ENCODE measurements around the gene BASP1.

BASP1 gene

DNA sequence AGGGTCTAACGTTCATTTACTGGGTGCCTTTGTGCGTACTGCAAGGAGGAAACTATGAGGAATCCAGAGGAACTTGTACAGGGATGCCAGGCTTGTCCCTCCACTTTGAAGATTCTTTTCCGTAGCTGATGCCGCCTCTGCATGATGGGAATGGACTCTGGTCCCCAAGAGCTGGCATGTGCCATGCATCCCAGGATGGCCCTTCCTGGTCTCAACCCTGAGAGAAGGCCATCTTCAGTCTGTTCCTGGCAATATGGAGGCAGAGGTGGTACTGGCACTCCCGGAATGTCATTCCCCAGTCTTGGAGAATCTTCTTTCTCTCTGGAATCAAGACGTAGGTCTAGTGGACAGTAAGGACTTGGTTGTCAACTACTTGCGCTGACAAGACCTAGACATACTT is 61.5 kb downstream of the BASP1 start:
- ChIA-PET POLR2A (no interaction called here), CTCF (interaction anchor here (1.1 kb wide), 2 partner anchors 13 to 63 kb away, joined by 3 to 4 read pairs; no protein-coding TSS in a partner anchor)
- H3K4me3 ChIP-seq (ENCODE audit: low read depth, low read length): no peak overlapping the region
- TF ChIP-seq ZXDB (tag by site-specific recombination; IDR thresholded peaks at IDR 0.05) (no peak), IKZF3 (tag by site-specific recombination; IDR thresholded peaks at IDR 0.05) (no peak), ZNF121 (tag by site-specific recombination; IDR thresholded peaks at IDR 0.05) (no peak), ZBTB8A (tag by site-specific recombination; IDR thresholded peaks at IDR 0.05) (no peak), BCL11A (tag by site-specific recombination; IDR thresholded peaks at IDR 0.05; ENCODE audit: low read depth) (no peak), ZNF132 (tag by site-specific recombination; IDR thresholded peaks at IDR 0.05; ENCODE audit: borderline replicate concordance) (no peak), ZNF501 (tag by site-specific recombination; IDR thresholded peaks at IDR 0.05) (no peak), ZNF623 (tag by site-specific recombination; IDR thresholded peaks at IDR 0.05) (no peak), ZNF248 (tag by site-specific recombination; IDR thresholded peaks at IDR 0.05) (no peak), ZNF211 (tag by site-specific recombination; IDR thresholded peaks at IDR 0.05; ENCODE audit: low read depth) (no peak)
- TF ChIP-seq, protein P1, sequence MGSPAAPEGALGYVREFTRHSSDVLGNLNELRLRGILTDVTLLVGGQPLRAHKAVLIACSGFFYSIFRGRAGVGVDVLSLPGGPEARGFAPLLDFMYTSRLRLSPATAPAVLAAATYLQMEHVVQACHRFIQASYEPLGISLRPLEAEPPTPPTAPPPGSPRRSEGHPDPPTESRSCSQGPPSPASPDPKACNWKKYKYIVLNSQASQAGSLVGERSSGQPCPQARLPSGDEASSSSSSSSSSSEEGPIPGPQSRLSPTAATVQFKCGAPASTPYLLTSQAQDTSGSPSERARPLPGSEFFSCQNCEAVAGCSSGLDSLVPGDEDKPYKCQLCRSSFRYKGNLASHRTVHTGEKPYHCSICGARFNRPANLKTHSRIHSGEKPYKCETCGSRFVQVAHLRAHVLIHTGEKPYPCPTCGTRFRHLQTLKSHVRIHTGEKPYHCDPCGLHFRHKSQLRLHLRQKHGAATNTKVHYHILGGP (tag by site-specific recombination; IDR thresholded peaks at IDR 0.05): no peak
- TF ChIP-seq, protein P2, sequence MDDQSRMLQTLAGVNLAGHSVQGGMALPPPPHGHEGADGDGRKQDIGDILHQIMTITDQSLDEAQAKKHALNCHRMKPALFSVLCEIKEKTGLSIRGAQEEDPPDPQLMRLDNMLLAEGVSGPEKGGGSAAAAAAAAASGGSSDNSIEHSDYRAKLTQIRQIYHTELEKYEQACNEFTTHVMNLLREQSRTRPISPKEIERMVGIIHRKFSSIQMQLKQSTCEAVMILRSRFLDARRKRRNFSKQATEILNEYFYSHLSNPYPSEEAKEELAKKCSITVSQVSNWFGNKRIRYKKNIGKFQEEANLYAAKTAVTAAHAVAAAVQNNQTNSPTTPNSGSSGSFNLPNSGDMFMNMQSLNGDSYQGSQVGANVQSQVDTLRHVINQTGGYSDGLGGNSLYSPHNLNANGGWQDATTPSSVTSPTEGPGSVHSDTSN (CRISPR knock-in tag; IDR thresholded peaks at IDR 0.05): no peak
- TF ChIP-seq, protein P3, sequence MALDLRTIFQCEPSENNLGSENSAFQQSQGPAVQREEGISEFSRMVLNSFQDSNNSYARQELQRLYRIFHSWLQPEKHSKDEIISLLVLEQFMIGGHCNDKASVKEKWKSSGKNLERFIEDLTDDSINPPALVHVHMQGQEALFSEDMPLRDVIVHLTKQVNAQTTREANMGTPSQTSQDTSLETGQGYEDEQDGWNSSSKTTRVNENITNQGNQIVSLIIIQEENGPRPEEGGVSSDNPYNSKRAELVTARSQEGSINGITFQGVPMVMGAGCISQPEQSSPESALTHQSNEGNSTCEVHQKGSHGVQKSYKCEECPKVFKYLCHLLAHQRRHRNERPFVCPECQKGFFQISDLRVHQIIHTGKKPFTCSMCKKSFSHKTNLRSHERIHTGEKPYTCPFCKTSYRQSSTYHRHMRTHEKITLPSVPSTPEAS (tag by site-specific recombination; IDR thresholded peaks at IDR 0.05): no peak
- H3K27ac ChIP-seq (ENCODE audit: extremely low read depth, low read depth, low read length): no peak overlapping the region
- peaks cover 29 to 33% of the 10 kb centered on the region in 2 experiments for H3K36me3 ChIP-seq (ENCODE audit: control insufficient read depth in 2 of 2, insufficient read depth in 1 of 2, low read length in 2 of 2)
- no peaks in the 10 kb centered on the region; the same call in 1 of the 2 replicates for H3K9me3 ChIP-seq (ENCODE audit: control insufficient read depth, insufficient read depth, low read depth, low read length)
- H3K4me1 ChIP-seq (ENCODE audit: control insufficient read depth, insufficient read depth, low read length): peaks cover 3% of the 10 kb centered on the region; the same call in 1 of the 2 replicates

DNA sequence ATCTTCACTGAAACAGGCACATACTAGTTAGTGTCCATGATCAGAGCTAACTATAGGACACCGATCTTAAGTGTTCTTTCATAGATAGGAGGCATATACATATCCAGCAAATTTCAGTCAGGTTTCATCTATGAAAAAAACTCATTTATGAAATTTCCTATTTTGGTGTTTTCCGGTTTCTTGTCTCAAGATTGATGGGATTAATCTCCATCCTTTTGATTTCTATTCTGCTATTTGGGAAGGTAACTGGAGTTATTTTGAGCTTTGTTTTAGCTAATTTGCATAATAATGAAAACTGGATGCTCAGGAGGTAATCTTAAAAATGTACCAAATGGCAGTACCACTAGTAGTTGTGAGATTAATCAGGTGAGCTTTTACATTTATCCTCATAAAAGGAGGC is 62.1 kb downstream of the BASP1 start:
- Histone ChIP-seq H3K4me1 (ENCODE audit: control insufficient read depth, insufficient read depth, low read length) (peaks cover 3% of the 10 kb centered on the region; the same call in 1 of the 2 replicates), H3K27ac (ENCODE audit: extremely low read depth, low read depth, low read length) (no peak overlapping the region), H3K4me3 (ENCODE audit: low read depth, low read length) (no peak overlapping the region), H3K9me3 (ENCODE audit: control insufficient read depth, insufficient read depth, low read depth, low read length) (no peaks in the 10 kb centered on the region; the same call in 1 of the 2 replicates), H3K36me3 (ENCODE audit: control insufficient read depth in 2 of 2, insufficient read depth in 1 of 2, low read length in 2 of 2) (peaks cover 24 to 31% of the 10 kb centered on the region in 2 experiments)
- ChIA-PET CTCF (interaction anchor here (0.8 to 1.1 kb wide), 3 partner anchors 14 to 89 kb away, joined by 3 to 4 read pairs (median 3); no protein-coding TSS in a partner anchor), POLR2A (no interaction called here)
- TF ChIP-seq, protein P4, sequence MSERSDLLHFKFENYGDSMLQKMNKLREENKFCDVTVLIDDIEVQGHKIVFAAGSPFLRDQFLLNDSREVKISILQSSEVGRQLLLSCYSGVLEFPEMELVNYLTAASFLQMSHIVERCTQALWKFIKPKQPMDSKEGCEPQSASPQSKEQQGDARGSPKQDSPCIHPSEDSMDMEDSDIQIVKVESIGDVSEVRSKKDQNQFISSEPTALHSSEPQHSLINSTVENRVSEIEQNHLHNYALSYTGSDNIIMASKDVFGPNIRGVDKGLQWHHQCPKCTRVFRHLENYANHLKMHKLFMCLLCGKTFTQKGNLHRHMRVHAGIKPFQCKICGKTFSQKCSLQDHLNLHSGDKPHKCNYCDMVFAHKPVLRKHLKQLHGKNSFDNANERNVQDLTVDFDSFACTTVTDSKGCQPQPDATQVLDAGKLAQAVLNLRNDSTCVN (tag by site-specific recombination; optimal IDR thresholded peaks at IDR 0.05): no peak
- TF ChIP-seq GLI4 (tag by site-specific recombination; IDR thresholded peaks at IDR 0.05): no peak
- TF ChIP-seq ZNF169 (tag by site-specific recombination; IDR thresholded peaks at IDR 0.05): no peak
- no peak for TF ChIP-seq ZNF521 (tag by site-specific recombination; IDR thresholded peaks at IDR 0.05)
- no peak for TF ChIP-seq ZNF292 (tag by site-specific recombination; IDR thresholded peaks at IDR 0.05; ENCODE audit: borderline replicate concordance, low read depth)
- no peak for TF ChIP-seq ZNF391 (tag by site-specific recombination; IDR thresholded peaks at IDR 0.05; ENCODE audit: borderline replicate concordance, low read depth)
- no peak for TF ChIP-seq BCL11B (tag by site-specific recombination; IDR thresholded peaks at IDR 0.05; ENCODE audit: low read depth)
- no peak for TF ChIP-seq ZNF514 (tag by site-specific recombination; IDR thresholded peaks at IDR 0.05)
- TF ChIP-seq ZNF404 (tag by site-specific recombination; IDR thresholded peaks at IDR 0.05): no peak
- TF ChIP-seq ZNF791 (tag by site-specific recombination; IDR thresholded peaks at IDR 0.05): no peak

All from HEK293 (cell line).